Stimulated activated CD8-positive, alpha-beta memory T cell treated with anti-CD3 and anti-CD28 coated beads, Interleukin-15, amount 100 ng/mL, for 1 hour (primary cell): ENCODE results near the gene CCDC60.

Source experiments
- DNase-seq: peaks from one replicate; pipeline ENCODE4 v3.0.0-alpha.2; 2020; ENCODE audit warnings: low read depth

CCDC60 gene

DNA sequence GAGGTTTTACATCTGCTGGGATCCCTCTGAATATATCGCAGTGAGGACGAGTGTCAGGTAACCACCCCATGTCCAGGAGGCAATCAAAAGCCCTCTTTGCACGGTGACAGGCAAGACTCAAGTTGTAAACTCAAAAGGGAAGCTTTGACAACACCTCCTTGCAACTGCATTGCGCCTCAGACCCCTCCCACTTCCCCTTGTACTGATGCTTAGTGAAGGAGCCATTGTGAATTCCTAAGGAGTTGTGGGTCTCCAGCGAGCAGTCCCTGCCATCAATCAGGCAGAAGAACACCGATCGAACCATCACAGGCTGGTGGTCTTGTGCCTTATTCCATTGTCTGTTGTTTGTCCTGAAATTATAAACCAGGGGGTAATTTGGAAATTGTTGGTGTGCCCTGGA, 112.6 kb downstream of the CCDC60 start:
- DNase-seq = no peak

GRCh38 chr12:119447618-119448017, 113.1 kb downstream of the CCDC60 start:
- no peak for DNase-seq

DNA sequence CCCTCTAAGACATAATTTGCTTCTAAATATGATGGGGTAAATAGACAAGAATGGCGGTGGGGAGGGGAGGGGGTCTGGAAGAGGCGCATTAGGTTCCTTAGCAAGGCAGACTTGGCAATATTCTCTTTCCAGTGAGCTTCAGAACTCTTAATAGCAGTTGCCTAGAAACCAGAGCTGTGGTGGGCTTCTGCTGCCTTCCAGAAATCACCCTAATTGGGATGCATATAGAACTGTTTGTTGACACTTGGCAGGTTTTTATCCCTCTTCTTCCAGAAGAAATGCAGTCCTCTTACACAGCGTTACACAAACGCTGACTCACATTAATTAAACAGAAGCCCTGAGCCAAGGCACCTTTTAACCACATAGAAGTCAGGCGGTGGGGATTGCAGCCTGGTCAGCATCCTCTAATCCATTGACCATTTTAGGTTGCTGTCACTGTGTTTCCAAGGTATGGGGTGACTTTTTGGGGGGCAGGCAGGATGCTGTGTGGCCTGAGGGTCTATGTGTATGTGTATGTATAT, 114.1 kb downstream of the CCDC60 start:
- DNase-seq = no peak

- no peak for DNase-seq
Measured at GRCh38 chr12:119450771-119451170, 116.2 kb downstream of the CCDC60 start.

- DNase-seq = no peak
Measured at GRCh38 chr12:119456824-119457223, 122.3 kb downstream of the CCDC60 start.

GRCh38 chr12:119457271-119457670, 122.7 kb downstream of the CCDC60 start:
- no peak for DNase-seq

- DNase-seq = no peak
Measured at GRCh38 chr12:119459481-119459880, 125.0 kb downstream of the CCDC60 start.

GRCh38 chr12:119460876-119461275, 126.3 kb downstream of the CCDC60 start:
- no peak for DNase-seq

- no peak for DNase-seq
Measured at GRCh38 chr12:119461636-119462214, 127.2 kb downstream of the CCDC60 start.

DNA sequence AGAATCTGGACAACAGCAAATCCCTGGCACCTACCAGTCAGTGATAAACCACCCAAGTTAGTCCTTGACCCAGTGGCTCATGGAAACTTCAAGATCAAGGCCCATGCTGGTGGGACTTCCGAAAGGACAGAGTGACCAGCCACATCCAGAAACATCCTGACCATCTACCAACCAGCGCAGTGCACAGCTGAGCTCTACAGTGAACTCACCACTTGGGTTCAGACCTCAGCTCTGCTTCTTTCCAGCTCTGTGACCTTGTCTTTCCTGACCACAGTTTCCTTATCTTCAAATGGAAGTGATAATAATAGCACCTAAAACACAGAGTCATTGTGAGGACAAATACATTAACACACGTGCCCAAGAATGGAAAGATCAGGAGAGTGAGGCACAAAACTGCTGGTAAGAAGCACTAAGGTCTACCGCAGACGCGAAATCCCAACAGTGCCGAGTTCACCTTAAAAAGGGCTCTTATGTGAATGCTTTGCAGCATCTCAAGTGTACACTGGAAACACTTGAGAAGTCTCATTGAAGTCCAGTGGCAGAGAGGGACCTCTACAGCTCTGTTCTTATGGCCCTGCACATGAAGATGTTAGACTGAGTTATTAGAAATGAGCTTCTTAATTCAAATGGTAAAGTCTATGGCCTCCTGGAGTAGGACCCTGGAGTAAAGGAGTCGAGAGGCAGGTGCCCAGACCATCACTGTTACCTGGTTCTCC, 128.8 kb downstream of the CCDC60 start:
- no peak for DNase-seq

GRCh38 chr12:119468296-119468695, 133.8 kb downstream of the CCDC60 start:
- no peak for DNase-seq

DNA sequence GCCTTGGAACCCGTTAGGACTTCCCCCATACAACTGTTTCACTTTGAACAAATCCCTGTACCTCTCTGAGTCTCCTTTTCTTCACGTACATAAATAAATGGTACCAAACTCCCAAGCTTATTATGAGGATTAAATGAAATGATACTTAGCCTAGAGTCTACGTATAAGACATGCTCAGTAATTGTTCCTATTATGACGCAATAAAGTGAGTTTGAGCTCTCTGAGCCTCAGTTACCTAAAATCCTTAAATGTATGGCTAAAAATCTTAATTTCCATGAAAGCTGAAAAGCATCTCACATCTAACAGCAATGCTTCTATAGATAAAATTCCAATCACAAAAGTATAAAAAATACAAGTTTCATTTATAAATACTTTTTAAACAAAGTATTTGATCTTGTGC, 141.1 kb downstream of the CCDC60 start:
- DNase-seq = no peak

DNA sequence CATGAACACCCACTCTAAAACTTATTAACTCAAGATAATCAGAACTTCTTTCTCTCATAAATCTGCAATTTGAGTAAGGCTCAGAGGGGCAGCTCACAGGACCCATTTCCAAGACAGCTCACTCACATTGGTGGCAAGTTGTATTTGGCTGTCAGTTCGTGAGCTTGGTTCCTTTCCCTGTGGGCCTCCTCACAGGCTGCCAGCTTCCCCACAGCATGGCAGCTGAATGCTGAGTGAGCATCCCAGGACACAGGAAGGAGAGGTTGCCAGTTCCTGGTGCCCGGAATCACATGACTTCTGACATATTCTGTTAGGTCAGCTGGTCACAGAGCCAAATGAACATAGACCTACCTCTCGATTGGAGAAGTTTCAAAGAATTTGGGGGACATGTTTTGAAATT, 142.4 kb downstream of the CCDC60 start:
- DNase-seq = no peak

- DNase-seq = no peak
Measured at GRCh38 chr12:119479121-119479561, 144.6 kb downstream of the CCDC60 start.

DNA sequence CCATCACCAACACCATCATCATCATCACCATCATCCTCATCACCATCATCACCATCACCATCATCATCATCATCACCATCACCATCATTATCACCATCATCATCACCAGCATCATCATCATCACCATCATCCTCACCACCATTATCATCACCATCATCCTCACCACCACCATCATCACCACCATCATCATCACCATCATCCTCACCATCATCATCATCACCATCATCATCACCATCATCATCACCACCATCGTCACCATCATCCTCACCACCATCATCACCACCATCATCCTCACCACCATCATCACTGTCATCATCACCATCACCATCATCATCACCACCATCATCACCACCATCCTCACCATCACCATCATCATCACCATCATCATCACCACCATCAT, 146.0 kb downstream of the CCDC60 start:
- no peak for DNase-seq

DNA sequence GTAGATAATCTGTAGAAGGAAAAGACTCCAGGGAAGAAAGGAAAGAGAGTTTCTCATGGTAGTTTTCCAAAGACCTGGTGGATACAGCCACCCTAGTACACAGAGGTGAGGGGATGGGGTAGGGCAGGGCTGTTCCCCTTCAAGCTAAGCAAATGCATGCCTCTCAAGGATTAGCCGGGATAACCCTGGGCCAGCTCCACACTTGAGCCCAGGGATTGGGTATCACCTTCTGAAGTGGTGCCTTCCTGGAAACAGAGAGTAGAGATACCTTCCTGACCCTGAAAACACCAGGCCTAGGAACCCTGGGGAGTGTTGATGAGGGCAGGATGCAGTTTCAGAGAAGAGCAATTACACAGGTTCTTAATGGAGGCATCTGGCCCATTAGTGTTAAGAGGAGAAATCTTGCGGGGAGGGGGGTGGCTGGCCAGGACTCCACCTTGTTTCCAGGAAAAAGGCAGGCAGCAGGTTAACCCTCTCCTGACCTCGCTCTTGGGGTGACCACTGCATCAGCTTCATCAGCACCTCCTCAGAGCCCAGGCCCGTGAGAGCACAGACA, 152.1 kb downstream of the CCDC60 start:
- no peak for DNase-seq

- no peak for DNase-seq
Measured at GRCh38 chr12:119491814-119492213, 157.3 kb downstream of the CCDC60 start.

- DNase-seq = no peak
Measured at GRCh38 chr12:119500209-119500608, 165.7 kb downstream of the CCDC60 start.

DNA sequence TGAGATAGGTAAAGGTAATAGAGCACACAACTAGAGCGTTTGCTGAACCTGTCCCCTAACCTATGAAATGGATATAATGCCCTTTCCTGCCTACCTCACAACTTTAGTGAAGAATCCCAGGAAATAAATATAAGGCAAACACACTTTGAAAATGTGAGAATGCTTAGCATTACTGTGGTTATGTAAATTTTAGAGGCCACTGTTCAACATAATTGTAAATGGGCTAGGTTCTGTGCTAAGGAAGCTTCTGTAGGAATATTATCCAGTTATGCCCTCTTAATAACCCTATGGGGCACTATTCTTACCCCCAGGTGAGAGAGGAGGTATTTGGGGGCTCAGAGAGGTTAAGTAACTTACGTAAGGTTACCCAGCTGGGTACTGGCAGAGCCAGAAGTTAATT, 166.5 kb downstream of the CCDC60 start:
- DNase-seq = no peak

DNA sequence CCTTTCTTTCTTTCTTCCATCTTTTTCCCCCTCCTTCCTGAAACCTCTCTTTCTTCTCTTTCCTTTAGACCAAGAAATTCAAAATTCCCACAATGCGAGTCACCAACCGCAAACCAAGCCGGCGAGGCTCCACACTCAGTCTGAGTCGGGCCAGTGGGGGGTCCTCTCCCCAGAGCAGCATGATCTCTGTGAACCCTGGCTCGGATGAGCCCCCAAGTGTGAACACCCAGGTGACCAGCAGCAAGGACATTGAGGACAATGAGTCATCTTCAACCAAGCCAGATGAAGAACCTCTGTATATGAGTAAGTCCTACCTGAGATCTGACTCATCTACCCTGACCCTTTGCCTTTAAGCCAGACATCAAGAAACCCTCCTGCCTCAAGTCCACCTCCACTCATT, 170.5 kb downstream of the CCDC60 start:
- no peak for DNase-seq

- DNase-seq = no peak
Measured at GRCh38 chr12:119512772-119513497, 178.4 kb downstream of the CCDC60 start.

- no peak for DNase-seq
Measured at GRCh38 chr12:119528241-119528640, 193.7 kb downstream of the CCDC60 start.

- DNase-seq = no peak
Measured at GRCh38 chr12:119540476-119540875, 205.9 kb downstream of the CCDC60 start.
